Bone marrow (tissue), 2 donors: ENCODE results near the gene TEX261.

Source experiments
- DNase-seq, 2 donors: peaks; one replicate each; lab custom pipeline; 2025; lab: John Stamatoyannopoulos, UW

Gene TEX261

DNA sequence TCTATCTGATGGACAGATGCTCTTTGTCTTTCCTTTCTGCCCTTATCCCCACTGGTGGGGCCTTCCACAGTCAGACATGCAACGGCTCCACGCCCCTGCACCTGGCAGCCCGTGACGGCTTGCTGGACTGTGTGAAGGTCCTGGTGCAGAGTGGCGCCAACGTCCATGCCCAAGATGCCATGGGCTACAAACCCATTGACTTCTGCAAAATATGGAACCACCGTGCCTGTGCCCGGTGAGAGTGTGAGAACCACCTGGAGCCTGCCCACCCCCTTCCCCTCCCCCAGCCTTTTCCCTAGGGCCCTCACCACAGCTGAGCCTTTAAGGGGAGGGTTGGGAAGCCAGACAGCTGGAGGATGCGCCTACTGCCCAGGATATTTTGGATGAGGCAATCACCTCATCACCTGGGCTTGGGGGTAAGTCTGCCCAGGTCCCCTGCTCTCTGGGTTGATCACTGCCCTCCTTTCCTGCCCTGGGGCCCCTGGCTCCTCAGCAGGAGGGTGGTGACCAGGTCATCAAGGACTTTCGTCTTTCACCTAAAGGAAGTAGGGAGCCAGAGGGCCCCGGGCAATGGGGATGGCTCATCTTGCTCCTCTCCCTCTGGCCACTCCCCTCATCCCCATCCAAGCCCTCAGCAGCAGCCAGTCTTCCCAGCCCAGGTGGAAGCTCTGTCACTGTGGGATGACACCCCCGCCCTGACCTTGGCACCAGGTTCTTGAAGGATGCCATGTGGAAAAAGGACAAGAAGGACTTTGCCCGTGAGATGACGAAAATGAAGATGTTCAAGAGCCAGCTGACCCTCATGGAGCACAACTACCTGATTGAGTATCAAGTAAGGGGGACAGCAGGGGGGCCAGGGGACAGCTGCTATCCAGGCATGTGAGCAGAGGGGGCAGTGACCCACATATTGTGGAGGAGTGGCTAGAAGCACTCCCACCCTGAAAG lies 12.5 kb downstream of the TEX261 start:
- no peak for DNase-seq

DNA sequence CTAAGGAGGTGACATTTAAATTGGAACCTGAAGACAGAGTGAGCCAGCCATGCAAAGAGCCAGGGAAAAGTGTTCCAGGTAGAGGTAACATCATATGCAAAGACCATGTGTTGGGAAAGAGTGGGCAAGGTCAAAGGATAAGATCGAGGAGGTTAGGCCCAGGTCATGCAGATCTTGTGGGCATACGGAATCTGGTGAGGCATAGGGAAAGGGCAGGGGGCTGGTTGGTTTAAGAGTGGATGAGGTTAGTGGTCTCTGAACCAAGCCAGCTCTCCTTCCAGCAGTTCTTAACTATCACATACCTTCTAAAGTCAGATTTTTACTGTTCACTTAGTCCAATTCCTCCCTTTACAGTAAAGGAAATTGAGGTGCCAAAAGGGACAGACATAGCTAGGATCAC lies 13.3 kb downstream of the TEX261 start:
- DNase-seq, result no peak

DNA sequence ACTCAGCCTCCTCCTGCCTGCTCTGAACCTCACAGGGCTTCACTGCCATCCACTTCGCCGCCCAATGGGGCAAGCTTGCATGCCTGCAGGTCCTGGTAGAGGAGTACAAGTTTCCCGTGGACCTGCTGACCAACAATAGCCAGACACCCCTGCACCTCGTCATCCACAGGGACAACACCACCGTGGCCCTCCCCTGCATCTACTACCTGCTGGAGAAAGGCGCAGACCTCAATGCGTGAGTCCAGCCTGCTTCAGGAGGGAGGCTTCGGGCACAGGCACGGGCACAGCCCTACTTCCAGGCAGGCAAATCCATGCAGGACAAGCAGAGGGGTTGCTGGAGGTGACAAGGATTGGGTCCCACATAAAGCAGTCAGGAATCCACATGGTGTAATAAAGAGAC lies 15.0 kb downstream of the TEX261 start:
- no peak for DNase-seq

DNA sequence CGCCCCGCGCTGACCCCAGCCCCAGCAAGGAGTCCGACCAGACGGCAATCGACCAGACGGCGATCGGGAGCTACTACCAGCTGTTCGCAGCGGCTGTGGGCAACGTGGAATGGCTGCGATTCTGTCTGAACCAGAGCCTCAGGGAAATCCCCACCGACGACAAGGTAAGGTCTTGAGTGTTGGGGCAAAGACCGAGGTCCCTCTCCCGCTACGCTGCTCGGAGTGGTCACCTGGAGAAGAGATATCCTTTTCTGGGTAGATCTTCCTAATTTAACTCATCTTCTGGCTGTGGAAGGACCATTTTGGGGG lies 15.5 kb downstream of the TEX261 start:
- no peak for DNase-seq

DNA sequence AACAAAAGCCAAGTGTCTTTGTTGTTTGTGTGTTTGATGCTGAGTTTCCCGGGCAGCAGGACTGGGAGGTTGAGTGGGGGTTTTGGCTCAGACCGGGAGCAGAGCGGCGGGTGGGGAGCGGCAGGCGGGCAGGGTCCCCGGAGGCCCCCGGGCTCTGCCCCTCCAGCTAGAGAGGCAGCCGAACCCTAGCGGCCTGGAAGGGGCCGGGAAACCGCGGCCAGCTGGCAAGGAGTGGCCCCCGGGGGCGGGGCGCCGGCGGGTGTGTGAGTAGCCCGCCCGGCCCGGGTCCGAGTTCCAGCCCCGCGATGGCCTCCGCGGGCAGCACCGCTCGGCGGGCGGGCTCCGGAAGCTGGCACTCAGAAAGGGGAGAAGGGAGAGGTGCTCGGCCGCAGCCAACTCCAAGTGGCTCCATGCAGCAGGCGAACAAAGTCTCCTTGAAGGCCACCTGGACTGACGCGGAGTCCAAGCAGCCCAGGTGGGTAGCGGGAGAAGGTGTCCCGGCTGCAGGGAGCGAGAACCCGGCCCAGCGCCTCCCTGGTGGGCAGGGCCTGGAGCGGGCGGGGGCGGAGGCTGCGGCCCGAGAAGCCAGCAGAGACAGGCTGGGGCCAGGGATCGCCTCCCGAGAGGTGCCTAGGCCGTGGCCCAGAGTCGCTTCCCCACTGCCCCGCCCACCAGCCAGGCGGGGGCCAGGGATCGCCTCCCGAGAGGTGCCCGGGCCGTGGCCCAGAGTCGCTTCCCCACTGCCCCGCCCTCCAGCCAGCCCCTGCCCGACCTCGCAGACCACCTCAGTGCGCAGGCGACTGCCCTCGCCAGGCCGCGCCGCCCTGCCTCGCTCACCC lies 16.1 kb downstream of the TEX261 start, which contains the start of gene ANKRD53:
Gene ANKRD53 (plus strand): TSS at position 290 of the 839 bp plus-strand sequence. CDS start 16 bp downstream, at position 306.
- no peak for DNase-seq

DNA sequence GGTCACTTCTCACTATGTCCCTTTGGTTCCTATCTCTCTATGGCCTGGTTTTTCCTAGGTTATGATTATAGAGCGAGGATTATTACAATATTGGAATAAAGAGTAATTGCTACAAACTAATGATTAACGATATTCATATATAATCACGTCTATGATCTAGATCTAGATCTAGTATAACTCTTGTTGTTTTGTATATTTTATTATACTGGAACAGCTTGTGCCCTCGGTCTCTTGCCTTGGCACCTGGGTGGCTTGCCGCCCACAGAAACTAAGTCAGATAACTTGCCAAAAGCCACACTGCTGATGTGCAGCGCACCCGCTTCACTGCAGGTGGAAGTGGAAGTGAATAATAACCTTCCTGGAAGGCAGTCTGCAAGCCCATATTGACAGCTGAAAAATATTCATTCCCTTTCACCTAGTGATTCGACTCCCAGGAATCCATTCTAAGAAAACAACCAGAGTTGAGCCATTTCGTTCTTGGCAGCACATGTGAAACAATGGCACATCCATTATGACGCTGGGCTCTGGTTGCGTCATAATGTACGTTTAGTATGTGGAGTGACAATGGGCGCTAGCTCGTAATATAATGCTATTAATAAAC lies 17.0 kb downstream of the TEX261 start:
- DNase-seq, result no peak

DNA sequence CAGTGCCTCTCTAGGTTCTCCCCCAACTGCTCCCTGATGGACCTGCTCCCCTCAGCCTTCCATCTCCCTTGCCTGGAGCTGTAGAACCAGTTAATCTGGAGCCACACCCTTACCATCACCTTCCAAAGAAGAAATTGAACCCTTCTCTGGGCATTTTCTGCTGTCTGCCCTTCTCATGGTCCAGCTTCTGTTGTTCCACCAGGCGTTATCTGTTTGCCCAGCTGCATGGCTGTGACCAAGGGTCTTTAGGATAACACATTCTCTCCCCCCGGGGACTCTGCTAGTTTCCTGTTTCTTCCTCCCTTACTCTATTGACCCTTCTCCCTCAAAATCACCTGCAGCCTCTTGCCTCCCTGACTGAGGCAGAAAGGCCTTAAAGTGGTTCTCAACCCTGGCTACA lies 19.4 kb downstream of the TEX261 start:
- no peak for DNase-seq

DNA sequence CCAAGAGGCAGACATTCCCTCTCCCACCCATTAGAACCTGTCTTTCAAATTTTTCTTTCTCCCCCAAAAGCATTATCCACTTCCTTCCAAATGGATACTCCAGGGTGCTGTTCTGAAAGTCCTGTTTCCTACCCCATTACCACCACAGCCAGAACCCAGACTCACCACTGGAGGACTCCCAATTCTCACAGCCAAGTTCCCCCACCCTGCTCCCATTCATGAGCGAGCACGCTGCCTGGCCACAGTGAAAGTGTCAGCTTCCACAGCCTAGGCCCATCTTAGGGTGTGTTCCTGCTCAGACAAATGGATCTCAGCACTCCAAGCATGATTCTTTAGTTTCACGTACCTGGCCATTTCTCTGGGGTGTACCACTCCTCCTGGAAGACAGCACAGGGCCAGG lies 20.1 kb downstream of the TEX261 start:
- DNase-seq, result no peak

DNA sequence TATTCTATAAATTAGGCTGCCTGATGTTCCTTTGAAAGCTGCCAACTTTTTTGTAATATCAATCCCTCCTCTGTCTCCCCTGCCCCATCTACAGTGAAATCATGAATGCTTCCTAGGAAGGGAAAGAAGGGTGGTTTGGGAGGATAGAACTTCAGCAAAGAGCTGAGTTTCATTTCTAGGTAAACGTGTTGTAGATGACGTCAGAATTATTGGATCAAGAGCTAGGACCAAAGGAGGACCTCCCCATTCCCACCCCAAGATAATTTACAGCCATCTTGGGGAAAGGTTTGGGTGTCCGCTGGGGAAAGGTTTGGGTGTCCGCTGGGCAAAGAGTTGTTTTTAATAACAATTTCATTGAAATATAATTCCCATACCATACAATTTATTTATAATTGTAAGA lies 27.5 kb downstream of the TEX261 start:
- DNase-seq, result no peak

DNA sequence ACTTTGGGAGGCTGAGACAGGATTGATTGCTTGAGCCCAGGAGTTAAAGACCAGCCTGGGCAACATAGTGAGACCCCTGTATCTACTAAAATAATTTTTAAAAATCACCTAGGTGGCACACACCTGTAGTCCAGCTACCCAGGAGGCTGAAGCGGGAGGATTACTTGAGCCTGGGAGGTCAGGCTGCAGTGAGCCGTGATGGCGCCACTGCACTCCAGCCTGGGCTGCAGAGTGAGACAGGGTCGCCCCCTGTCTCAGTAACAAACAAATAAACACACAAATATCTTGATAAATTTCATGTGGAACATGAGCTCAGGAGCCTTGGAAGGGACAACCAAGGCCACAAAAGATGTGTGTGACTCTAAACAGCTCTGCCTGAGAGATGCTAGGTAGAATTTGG lies 28.0 kb downstream of the TEX261 start:
- no peak for DNase-seq

DNA sequence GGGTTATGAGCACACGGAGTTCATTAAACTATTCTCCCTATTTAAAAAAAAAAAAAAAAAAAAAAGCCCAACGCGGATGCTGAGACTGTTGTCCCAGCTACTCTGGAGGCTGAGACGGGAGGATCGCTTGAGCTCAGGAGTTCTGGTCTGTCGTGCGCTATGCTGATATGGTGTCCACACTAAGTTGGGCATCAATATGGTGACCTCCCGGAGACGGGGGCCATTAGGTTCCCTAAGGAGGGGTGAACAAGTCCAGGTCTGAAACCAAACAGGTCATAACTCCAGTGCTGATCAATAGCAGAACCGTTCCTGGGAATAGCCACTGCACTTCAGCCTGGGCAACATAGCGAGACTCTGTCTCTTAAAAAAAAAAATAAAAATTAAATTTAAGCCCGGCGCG lies 29.2 kb downstream of the TEX261 start:
- no peak for DNase-seq

DNA sequence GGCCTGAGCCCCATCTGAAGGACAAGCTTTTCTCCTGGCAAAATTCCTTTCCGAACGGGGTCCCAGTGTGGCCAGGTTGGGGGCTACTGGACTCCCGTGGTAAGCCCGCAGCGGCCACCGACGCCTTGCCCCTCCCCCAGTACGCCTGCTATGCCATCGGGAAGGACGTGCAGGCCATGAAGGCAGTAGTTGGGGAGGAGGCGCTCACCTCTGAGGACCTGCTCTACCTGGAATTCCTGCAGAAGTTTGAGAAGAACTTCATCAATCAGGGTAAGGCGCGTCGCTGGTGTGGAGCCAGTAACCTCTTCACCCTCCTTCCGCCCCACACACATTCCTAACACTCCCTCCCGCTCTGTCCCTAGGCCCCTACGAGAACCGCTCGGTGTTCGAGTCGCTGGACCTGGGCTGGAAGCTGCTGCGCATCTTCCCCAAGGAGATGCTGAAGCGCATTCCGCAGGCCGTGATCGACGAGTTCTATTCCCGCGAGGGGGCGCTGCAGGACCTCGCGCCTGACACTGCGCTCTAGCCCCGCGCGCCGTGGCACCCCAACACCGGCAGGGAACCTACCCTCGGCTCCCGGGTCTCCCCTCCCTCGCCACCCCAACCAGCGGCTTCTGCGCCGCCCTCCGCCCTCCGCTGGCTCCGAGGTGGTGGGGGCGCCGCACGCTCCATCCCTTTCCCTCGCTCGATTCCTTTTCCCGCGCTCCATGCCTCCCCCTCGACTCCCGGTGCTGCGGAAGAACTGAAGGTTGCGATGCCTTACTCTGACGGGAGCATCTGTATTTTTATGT lies 29.9 kb downstream of the TEX261 start:
- peak; percentile 52 to 53 for DNase-seq

DNA sequence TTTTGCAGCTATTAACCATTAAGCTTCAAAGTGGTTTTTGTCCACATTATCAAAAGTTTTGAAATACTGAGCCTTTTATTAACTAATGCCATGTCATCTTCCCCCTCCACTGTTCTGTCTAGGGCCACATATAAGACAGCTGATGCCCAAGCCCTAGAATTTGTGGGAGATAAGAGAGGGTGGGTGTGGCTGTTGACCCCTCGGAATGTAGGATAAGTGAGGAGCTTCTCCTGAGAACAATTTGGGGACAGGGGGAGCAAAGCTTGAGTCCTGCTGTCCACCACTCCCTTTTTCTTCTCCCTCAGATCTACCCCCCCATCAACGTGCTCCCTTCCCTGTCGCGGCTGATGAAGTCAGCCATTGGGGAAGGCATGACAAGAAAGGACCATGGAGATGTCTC lies 30.5 kb downstream of the TEX261 start:
- DNase-seq, result no peak

DNA sequence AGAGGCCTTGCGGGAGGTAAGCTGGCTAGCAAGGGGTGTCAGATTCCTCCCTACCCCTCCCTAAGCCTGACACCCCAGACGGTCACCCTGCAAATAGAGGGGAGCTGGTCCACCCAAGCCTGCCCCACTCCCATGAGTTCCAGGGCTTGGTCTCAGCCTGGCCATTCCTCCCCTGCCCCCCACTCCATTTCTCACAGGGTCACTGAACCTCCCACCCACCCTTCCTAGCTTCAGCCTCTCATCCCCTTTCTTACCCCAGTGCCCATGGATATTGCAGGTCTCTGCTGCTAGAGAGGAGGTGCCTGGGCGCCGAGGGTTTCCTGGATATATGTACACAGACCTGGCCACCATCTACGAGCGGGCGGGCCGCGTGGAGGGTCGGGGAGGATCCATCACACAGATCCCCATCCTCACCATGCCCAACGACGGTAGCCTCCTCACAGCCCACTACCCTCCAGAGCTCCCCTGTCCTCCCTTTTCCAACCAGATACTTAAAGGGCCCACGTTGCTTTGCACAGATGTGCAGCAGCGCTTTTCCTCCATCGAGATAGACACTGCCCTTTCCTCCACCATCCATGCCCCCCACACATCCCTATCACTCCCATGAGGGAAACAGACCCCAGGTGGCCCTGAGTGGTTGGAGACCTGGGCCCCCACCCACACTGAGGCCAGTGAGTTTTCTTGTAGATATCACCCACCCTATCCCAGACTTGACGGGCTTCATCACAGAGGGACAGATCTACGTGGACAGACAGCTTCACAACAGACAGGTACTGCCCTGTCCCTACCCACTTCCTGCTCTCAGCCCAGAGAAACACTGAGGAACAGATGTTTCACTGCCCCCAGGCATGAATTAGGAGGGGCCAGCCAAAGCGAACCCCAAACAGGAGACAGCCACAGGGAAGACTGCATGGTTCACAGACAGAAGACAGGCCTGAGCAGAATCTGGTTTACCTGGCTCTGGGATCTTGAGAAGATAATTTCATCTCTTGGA lies 31.5 kb downstream of the TEX261 start:
- no peak for DNase-seq

DNA sequence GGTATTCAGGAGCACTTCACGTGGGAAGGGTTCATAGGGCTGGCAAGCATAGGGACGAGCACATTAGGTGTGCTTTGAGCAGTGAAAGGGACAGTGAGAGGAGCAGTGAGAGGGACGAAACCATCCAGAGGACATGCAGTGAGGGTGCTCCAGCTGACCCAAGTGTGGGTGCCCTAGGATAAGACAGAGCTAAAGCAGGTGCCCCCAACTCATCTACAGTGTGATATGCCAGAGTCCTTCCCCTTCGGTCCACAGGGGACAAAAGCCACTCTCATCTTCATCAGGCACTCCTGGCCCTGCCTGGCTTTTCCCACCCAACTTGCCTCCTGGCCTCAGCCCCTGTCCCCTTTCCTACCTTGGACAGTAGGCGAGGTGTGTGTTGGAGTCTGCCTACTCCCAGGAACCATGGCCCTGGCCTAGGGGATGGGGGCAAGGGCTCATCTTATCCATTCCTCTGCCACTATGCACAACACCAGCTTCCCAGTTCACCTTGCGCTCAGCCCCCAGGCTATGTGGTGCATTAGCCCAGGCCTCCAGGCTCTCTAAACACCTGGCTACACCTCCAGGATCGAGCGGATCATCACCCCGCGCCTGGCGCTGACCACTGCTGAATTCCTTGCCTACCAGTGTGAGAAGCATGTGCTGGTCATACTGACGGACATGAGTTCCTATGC lies 32.3 kb downstream of the TEX261 start:
- DNase-seq, result no peak

DNA sequence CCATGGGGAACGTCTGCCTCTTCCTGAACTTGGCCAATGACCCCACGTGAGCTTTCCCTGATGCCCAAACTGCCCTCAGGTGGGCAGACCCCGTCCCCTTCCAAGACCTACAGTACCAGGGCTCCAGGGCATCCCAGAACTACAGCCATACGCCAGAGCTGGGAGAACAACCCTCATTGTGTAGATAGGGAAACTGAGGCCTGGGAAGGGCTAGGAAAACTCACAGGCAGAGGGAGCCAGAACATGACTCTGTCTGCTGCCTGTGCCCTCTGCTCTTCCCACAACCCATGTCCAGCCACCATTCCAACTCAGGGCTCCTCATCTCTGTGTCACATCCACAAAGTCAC lies 33.1 kb downstream of the TEX261 start:
- no peak for DNase-seq

DNA sequence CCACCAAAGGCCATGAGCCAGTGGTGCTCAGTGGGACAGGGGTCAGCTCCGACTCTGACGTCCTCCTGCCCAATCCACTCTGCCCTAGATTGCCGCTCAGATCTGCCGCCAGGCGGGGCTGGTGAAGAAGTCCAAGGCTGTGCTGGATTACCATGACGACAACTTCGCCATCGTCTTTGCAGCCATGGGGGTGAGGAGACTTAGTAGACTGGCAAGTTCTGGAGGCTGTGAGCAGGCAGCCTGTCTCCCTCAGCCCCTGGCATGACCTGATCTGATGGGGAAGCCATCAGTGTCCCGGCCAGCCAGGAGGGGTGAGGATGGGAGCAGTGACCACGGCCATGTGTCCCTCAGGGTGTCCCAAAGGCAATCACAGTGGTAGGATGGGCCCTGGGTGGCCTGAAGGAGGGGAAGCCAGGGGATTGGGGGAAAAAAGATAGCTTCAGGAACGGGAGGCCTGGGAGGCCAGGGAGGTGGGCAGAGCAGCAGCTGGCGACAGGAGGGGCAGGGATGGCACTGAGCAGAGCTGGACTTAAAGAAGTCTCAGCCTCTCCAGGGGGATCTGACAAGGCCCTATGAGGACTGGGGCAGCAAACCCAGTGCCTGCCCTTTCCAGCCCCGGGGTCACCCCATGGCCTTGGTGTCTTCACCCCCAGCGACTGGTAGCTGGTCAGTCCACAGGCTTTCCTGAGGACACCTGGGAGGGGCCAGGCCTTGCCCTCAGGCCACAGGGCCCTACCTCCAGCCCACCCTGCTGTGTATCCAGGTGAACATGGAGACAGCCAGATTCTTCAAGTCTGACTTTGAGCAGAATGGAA lies 33.6 kb downstream of the TEX261 start:
- no peak for DNase-seq

DNA sequence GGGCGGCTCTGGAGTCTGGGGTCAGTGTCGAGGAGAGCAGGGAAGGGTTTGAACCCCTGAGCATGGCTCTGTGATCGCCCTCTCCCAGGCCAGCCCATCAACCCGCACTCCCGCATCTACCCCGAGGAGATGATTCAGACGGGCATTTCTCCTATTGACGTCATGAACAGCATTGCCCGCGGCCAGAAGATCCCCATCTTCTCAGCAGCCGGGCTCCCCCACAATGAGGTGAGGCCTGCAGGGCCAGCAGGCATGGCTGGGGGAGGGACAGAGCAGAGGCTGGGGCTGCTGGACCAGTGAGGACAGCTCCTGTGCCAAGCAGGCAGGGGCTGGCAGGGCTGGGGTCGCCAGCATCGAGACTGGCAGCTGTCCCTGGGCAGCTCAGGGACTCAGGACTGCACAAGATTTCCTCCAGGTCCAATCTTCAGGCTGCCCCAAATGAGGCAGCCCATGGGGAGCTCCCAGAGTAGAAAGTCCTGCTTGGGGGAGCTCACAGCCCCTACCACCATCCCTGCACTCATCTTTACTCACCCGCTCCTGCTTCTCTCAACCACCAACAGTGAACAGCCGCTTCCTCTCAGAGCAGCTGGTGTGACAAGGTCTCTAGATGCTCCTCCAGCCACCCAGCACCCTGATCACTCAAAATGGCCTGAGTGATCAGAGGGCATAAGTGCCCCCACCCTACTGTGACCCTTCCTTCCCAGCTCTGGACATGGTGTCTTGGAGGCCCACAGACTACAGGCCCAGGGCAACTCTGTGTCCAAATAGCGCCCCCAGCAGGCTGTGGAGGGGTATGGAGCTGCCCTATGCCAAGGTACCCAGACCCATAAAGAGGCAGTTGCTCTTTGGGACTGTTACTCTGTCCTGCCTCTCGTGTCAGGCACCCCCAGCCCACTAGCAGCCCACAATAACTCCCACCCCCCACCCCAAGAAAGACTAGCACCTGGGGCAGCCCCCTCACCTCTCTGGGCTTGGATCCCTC lies 34.5 kb downstream of the TEX261 start:
- DNase-seq, result no peak
